HepG2 (cell line): Measurements from ENCODE around the gene RPTOR. TPM values are rescaled to one million over a fixed set of nuclear protein-coding genes. Genes with fewer than 3 reads are reported as not detected.
A peak's percentile ranks its signal among the peaks of the same experiment; 100 is the strongest.

Experiments
- JARID2 ChIP-seq: sonication (generic); formaldehyde crosslinking; IDR thresholded peaks from 2 replicates; pipeline ENCODE4 v1.8.1; 2023; ENCODE audit warnings: missing genetic modification reagents, inconsistent platforms; ENCODE audit not compliant: insufficient replicate concordance
- KDM1A ChIP-seq: IDR thresholded peaks from 2 replicates; pipeline ENCODE4 v1.6.1; 2016; ENCODE audit warnings: missing compliant biosample characterization
- KLF6 ChIP-seq: IDR thresholded peaks from 2 replicates; pipeline ENCODE4 v1.8.0; 2016; ENCODE audit warnings: missing biosample characterization, missing genetic modification reagents
- TSC22D2 ChIP-seq: sonication (generic); formaldehyde crosslinking; IDR thresholded peaks from 2 replicates; pipeline ENCODE4 v1.5.1; 2020; ENCODE audit warnings: missing genetic modification reagents, mild to moderate bottlenecking, borderline replicate concordance
- ZNF143 ChIP-seq: sonication (generic); formaldehyde crosslinking; IDR thresholded peaks from 2 replicates; pipeline ENCODE4 v1.4.0; 2020; ENCODE audit warnings: missing genetic modification reagents
- ZNF460 ChIP-seq: sonication (generic); formaldehyde crosslinking; IDR thresholded peaks from 2 replicates; pipeline ENCODE4 v1.5.1; 2020; ENCODE audit warnings: missing genetic modification reagents, mild to moderate bottlenecking, borderline replicate concordance
- ZNF883 ChIP-seq: sonication (generic); formaldehyde crosslinking; IDR thresholded peaks from 2 replicates; pipeline ENCODE4 v1.5.1; 2020; ENCODE audit warnings: mild to moderate bottlenecking, missing genetic modification reagents; ENCODE audit errors: not compliant biosample characterization
- polyA plus RNA-seq, 8 experiments: library from polyadenylated mRNA; depleted of rRNA in 3 of 8; stranded (reverse) in 7 of 8; unstranded in 1 of 8; fragments of >200 nt; fragmentation: Illumina TruSeq in 4 of 8; extraction: Trizol in 4 of 8; gene quantifications; 2 replicates each; pipeline versions ENCODE4 v1.2.1 to v1.2.3, GENCODE V29; 2011 to 2016; ENCODE audit warnings: low read depth in 4 of 8, missing spikeins in 1 of 8, mixed read lengths in 1 of 8; ENCODE audit not compliant: insufficient read depth in 1 of 8
- total RNA-seq, 5 experiments: library from RNA; depleted of rRNA; stranded (reverse); fragments of >200 nt; fragmentation: Illumina TruSeq; extraction: Trizol; gene quantifications; 2 replicates each; pipeline ENCODE4 v1.2.3, GENCODE V29; 2016; ENCODE audit warnings: low read depth in 1 of 5
- TF ChIP-seq, protein P1 (sequence below): sonication (generic); formaldehyde crosslinking; IDR thresholded peaks from 2 replicates; pipeline ENCODE4 v1.5.1; 2020; ENCODE audit warnings: missing genetic modification reagents, mild to moderate bottlenecking, borderline replicate concordance
- TF ChIP-seq, protein P2 (sequence below): sonication (generic); formaldehyde crosslinking; IDR thresholded peaks from 2 replicates; pipeline ENCODE4 v1.4.0; 2020; ENCODE audit warnings: missing genetic modification reagents
- TF ChIP-seq, protein P3 (sequence below): sonication (generic); formaldehyde crosslinking; conservative IDR thresholded peaks from 2 replicates; pipeline ENCODE4 v1.8.1; 2023; ENCODE audit warnings: missing genetic modification reagents
- TF ChIP-seq, protein P4 (sequence below): IDR thresholded peaks from 2 replicates; pipeline ENCODE4 v1.6.1; 2016; ENCODE audit warnings: missing biosample characterization, missing genetic modification reagents, low read depth
- TF ChIP-seq, protein P5 (sequence below): sonication (generic); formaldehyde crosslinking; IDR thresholded peaks from 2 replicates; pipeline ENCODE4 v1.5.0; 2020; ENCODE audit warnings: mild to moderate bottlenecking, missing genetic modification reagents
- TF ChIP-seq, protein P6 (sequence below): IDR thresholded peaks from 2 replicates; pipeline ENCODE4 v1.6.1; 2016
- TF ChIP-seq, protein P7 (sequence below): sonication (generic); formaldehyde crosslinking; IDR thresholded peaks from 2 replicates; pipeline ENCODE4 v1.5.1; 2020; ENCODE audit warnings: missing genetic modification reagents, mild to moderate bottlenecking, borderline replicate concordance
- TF ChIP-seq, protein P8 (sequence below): fragments of 450-650 bp; IDR thresholded peaks from 2 replicates; pipeline ENCODE4 v1.6.1; 2017

RPTOR gene
- total and polyA plus RNA-seq, 2 of the 13 experiments (the other 11 are each of a cell fraction or from before 2014, with no cell fraction given) = 6.6 to 25.3 TPM

DNA sequence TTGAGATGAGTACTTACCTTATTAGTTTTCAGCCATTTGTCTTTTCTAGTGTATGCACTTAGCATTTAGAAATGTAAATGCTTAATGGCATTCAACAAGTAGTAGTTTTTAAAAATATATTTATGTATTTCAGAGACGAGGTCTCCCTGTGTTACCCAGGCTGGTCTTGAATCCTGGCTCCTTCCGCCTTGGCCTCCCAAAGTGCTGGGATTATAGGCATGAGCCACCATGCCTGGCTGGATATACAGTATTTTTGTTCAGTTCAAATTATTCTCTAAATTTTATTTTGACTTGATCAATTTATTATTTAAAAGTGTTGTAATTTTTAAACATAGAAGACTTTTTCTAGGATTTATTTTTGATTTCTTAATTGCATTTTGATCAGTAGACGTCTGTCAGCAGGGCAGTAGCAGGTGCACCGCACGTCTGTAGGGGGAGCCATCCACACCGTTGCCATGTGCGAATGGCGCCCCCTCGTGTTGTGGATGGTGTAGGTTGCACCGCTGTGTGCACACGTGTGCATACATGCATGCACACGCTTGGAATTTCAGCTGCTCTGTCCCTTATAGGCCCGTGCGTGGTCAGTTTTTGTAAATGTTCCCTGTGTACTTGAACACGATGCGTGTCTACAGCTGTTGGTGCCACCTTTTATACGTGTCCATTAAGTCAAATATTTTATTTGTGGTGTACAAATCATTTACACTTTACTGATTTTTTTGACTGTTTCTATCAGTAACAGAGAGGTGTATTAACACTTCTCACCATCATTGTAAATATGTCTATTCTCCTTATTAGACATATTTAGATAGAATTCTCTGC, 30.6 kb downstream of the RPTOR start (continued):
- TF ChIP-seq, protein P1, sequence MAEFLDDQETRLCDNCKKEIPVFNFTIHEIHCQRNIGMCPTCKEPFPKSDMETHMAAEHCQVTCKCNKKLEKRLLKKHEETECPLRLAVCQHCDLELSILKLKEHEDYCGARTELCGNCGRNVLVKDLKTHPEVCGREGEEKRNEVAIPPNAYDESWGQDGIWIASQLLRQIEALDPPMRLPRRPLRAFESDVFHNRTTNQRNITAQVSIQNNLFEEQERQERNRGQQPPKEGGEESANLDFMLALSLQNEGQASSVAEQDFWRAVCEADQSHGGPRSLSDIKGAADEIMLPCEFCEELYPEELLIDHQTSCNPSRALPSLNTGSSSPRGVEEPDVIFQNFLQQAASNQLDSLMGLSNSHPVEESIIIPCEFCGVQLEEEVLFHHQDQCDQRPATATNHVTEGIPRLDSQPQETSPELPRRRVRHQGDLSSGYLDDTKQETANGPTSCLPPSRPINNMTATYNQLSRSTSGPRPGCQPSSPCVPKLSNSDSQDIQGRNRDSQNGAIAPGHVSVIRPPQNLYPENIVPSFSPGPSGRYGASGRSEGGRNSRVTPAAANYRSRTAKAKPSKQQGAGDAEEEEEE (CRISPR knock-in tag) = no peak
- TF ChIP-seq, protein P2, sequence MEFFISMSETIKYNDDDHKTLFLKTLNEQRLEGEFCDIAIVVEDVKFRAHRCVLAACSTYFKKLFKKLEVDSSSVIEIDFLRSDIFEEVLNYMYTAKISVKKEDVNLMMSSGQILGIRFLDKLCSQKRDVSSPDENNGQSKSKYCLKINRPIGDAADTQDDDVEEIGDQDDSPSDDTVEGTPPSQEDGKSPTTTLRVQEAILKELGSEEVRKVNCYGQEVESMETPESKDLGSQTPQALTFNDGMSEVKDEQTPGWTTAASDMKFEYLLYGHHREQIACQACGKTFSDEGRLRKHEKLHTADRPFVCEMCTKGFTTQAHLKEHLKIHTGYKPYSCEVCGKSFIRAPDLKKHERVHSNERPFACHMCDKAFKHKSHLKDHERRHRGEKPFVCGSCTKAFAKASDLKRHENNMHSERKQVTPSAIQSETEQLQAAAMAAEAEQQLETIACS (CRISPR knock-in tag) = peak; percentile 53
- TF ChIP-seq, protein P3, sequence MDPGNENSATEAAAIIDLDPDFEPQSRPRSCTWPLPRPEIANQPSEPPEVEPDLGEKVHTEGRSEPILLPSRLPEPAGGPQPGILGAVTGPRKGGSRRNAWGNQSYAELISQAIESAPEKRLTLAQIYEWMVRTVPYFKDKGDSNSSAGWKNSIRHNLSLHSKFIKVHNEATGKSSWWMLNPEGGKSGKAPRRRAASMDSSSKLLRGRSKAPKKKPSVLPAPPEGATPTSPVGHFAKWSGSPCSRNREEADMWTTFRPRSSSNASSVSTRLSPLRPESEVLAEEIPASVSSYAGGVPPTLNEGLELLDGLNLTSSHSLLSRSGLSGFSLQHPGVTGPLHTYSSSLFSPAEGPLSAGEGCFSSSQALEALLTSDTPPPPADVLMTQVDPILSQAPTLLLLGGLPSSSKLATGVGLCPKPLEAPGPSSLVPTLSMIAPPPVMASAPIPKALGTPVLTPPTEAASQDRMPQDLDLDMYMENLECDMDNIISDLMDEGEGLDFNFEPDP (CRISPR knock-in tag) = no peak
- TF ChIP-seq, protein P4, sequence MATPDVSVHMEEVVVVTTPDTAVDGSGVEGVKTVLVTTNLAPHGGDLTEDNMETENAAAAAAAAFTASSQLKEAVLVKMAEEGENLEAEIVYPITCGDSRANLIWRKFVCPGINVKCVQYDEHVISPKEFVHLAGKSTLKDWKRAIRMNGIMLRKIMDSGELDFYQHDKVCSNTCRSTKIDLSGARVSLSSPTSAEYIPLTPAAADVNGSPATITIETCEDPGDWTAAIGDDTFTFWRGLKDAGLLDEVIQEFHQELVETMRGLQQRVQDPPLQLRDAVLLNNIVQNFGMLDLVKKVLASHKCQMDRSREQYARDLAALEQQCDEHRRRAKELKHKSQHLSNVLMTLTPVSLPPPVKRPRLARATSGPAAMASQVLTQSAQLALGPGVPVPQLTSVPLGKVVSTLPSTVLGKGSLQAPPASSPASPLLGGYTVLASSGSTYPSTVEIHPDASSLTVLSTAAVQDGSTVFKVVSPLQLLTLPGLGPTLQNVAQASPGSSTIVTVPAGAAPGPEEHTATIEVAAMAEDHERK (CRISPR knock-in tag) = no peak
- TF ChIP-seq, protein P5, sequence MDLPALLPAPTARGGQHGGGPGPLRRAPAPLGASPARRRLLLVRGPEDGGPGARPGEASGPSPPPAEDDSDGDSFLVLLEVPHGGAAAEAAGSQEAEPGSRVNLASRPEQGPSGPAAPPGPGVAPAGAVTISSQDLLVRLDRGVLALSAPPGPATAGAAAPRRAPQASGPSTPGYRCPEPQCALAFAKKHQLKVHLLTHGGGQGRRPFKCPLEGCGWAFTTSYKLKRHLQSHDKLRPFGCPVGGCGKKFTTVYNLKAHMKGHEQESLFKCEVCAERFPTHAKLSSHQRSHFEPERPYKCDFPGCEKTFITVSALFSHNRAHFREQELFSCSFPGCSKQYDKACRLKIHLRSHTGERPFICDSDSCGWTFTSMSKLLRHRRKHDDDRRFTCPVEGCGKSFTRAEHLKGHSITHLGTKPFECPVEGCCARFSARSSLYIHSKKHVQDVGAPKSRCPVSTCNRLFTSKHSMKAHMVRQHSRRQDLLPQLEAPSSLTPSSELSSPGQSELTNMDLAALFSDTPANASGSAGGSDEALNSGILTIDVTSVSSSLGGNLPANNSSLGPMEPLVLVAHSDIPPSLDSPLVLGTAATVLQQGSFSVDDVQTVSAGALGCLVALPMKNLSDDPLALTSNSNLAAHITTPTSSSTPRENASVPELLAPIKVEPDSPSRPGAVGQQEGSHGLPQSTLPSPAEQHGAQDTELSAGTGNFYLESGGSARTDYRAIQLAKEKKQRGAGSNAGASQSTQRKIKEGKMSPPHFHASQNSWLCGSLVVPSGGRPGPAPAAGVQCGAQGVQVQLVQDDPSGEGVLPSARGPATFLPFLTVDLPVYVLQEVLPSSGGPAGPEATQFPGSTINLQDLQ (CRISPR knock-in tag) = no peak
- TF ChIP-seq KLF6 (CRISPR knock-in tag) (0 out of 2 replicates have a peak, but pooled peaks have one; percentile 42), TSC22D2 (CRISPR knock-in tag) (peak; percentile 73; the same call in 1 of the 2 replicates), JARID2 (CRISPR knock-in tag) (peak; percentile 84), KDM1A (CRISPR knock-in tag) (no peak), ZNF143 (CRISPR knock-in tag) (peak; percentile 50; the same call in 1 of the 2 replicates), ZNF883 (CRISPR knock-in tag) (no peak), ZNF460 (CRISPR knock-in tag) (no peak)
- TF ChIP-seq, protein P6, sequence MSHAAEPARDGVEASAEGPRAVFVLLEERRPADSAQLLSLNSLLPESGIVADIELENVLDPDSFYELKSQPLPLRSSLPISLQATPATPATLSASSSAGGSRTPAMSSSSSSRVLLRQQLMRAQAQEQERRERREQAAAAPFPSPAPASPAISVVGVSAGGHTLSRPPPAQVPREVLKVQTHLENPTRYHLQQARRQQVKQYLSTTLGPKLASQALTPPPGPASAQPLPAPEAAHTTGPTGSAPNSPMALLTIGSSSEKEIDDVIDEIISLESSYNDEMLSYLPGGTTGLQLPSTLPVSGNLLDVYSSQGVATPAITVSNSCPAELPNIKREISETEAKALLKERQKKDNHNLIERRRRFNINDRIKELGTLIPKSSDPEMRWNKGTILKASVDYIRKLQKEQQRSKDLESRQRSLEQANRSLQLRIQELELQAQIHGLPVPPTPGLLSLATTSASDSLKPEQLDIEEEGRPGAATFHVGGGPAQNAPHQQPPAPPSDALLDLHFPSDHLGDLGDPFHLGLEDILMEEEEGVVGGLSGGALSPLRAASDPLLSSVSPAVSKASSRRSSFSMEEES (CRISPR knock-in tag) = peak; percentile 24; the same call in 1 of the 2 replicates
- TF ChIP-seq, protein P7, sequence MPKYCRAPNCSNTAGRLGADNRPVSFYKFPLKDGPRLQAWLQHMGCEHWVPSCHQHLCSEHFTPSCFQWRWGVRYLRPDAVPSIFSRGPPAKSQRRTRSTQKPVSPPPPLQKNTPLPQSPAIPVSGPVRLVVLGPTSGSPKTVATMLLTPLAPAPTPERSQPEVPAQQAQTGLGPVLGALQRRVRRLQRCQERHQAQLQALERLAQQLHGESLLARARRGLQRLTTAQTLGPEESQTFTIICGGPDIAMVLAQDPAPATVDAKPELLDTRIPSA (CRISPR knock-in tag) = no peak
- TF ChIP-seq, protein P8, sequence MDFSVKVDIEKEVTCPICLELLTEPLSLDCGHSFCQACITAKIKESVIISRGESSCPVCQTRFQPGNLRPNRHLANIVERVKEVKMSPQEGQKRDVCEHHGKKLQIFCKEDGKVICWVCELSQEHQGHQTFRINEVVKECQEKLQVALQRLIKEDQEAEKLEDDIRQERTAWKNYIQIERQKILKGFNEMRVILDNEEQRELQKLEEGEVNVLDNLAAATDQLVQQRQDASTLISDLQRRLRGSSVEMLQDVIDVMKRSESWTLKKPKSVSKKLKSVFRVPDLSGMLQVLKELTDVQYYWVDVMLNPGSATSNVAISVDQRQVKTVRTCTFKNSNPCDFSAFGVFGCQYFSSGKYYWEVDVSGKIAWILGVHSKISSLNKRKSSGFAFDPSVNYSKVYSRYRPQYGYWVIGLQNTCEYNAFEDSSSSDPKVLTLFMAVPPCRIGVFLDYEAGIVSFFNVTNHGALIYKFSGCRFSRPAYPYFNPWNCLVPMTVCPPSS = no peak
